Fibroblast of pulmonary artery (primary cell): ENCODE results near the gene RELN.

Source experiments
- DNase-seq: peaks from one replicate; pipeline ENCODE4 v3.0.0-alpha.2; 2010; ENCODE audit warnings: low read depth
- H3K4me3 ChIP-seq: replicated peaks from 2 replicates; pipeline ENCODE4 v1.5.1; 2011; ENCODE audit warnings: low read depth, mild to moderate bottlenecking, control low read depth, low read length, moderate library complexity
- CTCF ChIP-seq: IDR thresholded peaks from 2 replicates; pipeline ENCODE4 v1.5.1; 2011; ENCODE audit warnings: mild to moderate bottlenecking, control low read depth, low read length, inconsistent platforms; ENCODE audit errors: missing control alignments

Gene RELN

GRCh38 chr7:103466814-103467213 lies 522.6 kb downstream of the RELN start:
- no peak for DNase-seq
- H3K4me3 ChIP-seq, result no peak overlapping the region
- no peak for TF ChIP-seq CTCF

GRCh38 chr7:103462358-103462757 lies 527.1 kb downstream of the RELN start:
- no peak overlapping the region for H3K4me3 ChIP-seq
- no peak for TF ChIP-seq CTCF
- DNase-seq, result no peak

- TF ChIP-seq CTCF, result peak; percentile 85
- no peak overlapping the region for H3K4me3 ChIP-seq
- DNase-seq, result peak; percentile 58
Observed at GRCh38 chr7:103447073-103447960, 542.1 kb downstream of the RELN start.

GRCh38 chr7:103446049-103446520 lies 543.4 kb downstream of the RELN start, which contains the start of gene SLC26A5:
SLC26A5 (minus strand) TSS chr7:103446207; CDS start chr7:103421514, 24,693 bp downstream.
- peak within 1 kb of the TSS; percentile 35 for H3K4me3 ChIP-seq
- DNase-seq, result no peak
- no peak for TF ChIP-seq CTCF

GRCh38 chr7:103445228-103446048 lies 544.0 kb downstream of the RELN start:
- DNase-seq, result peak; percentile 5
- no peak for TF ChIP-seq CTCF
- H3K4me3 ChIP-seq, result peak overlapping the region; percentile 35

- TF ChIP-seq CTCF, result no peak
- DNase-seq, result no peak
- H3K4me3 ChIP-seq, result no peak overlapping the region
Observed at GRCh38 chr7:103439661-103440060, 549.8 kb downstream of the RELN start.
